ENCODE measurements around the gene PRKAR2B. TPM values are rescaled to one million over a fixed set of nuclear protein-coding genes. Genes with fewer than 3 reads are reported as not detected.
"Not testable (repeated sequence)": the region's sequence is repeated elsewhere in the genome, so short reads cannot be mapped to it uniquely, and the experiment has no call there.

PRKAR2B gene
- polyA plus RNA-seq, 1 donor, result 41.2 TPM

- no peak for DNase-seq
These were observed 32.5 kb downstream of the PRKAR2B start for GRCh38 chr7:107076781-107077698.

GRCh38 chr7:107077699-107078516 is 33.4 kb downstream of the PRKAR2B start:
- DNase-seq, result no peak

GRCh38 chr7:107078517-107078966 is 34.0 kb downstream of the PRKAR2B start:
- no peak for DNase-seq

GRCh38 chr7:107079212-107079940 is 34.9 kb downstream of the PRKAR2B start:
- DNase-seq, result no peak

GRCh38 chr7:107080099-107080505 is 35.6 kb downstream of the PRKAR2B start:
- no peak for DNase-seq

- no peak for DNase-seq
These were observed 36.0 kb downstream of the PRKAR2B start for GRCh38 chr7:107080533-107080932.

- DNase-seq, result no peak
These were observed 40.7 kb downstream of the PRKAR2B start for GRCh38 chr7:107085180-107085579.

GRCh38 chr7:107089627-107090026 is 45.1 kb downstream of the PRKAR2B start:
- no peak for DNase-seq

GRCh38 chr7:107090457-107090856 is 46.0 kb downstream of the PRKAR2B start:
- no peak for DNase-seq

GRCh38 chr7:107091306-107091705 is 46.8 kb downstream of the PRKAR2B start:
- DNase-seq, result no peak

GRCh38 chr7:107093671-107094070 is 49.2 kb downstream of the PRKAR2B start:
- not testable (repeated sequence) for DNase-seq

GRCh38 chr7:107099154-107099553 is 54.6 kb downstream of the PRKAR2B start:
- not testable (repeated sequence) for DNase-seq

GRCh38 chr7:107100824-107101223 is 56.3 kb downstream of the PRKAR2B start:
- DNase-seq, result no peak

GRCh38 chr7:107103369-107103768 is 58.9 kb downstream of the PRKAR2B start:
- no peak for DNase-seq

GRCh38 chr7:107104801-107105200 is 60.3 kb downstream of the PRKAR2B start:
- no peak for DNase-seq

- DNase-seq, result no peak
These were observed 61.2 kb downstream of the PRKAR2B start for GRCh38 chr7:107105591-107106245.

GRCh38 chr7:107108793-107109371 is 64.4 kb downstream of the PRKAR2B start:
- DNase-seq, result no peak

GRCh38 chr7:107109955-107110354 is 65.5 kb downstream of the PRKAR2B start:
- no peak for DNase-seq

GRCh38 chr7:107111196-107111595 is 66.7 kb downstream of the PRKAR2B start:
- DNase-seq, result no peak

GRCh38 chr7:107113866-107114265 is 69.4 kb downstream of the PRKAR2B start:
- no peak for DNase-seq

- DNase-seq, result no peak
These were observed 70.6 kb downstream of the PRKAR2B start for GRCh38 chr7:107115114-107115513.

Data from left kidney (tissue), 2 donors.